GM21529 (cell line): ENCODE measurements around the gene TCF3.

Experiments
- ATAC-seq: cut with Tn5 transposase; IDR thresholded peaks from one replicate; pipeline ENCODE4 v1.9.1; 2021; ENCODE audit not compliant: unreplicated experiment

Gene TCF3

DNA sequence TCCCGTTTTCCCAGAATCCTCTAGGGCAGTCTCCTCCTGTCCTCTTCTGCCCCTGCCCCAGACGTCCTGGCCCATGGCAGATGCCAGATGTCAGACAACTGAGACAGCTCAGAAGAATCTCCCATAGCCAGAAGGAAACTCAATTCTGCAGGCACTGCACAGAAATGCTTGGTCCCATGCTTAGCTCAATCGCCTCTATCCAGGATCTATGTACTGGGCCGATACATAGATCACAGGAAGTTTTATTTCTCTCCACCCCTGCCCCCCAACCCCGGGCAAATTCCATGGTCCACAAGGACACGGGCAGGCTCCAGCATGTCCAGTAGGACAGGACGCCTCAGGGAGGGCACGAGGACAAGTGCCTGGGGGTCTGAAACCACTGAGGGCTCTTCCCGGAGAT, 64.5 kb downstream of the TCF3 start:
- no peak for ATAC-seq

DNA sequence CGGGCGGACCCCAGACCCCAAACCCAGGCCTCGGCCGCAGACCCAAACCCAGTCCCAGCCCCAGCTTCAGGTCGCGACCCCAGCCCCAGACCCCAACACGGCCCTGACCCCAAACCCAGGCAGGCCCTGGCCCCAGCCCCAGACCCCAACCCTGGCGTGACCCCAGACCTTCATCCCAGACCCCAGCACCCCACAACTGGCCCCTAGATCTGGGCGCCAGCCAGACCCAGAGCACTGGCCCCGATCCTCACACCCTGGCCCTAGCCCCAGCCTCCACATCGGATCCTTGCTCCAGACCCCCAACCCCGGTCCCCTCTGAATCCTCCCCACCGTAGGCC, 67.2 kb downstream of the TCF3 start:
- ATAC-seq, result no peak

DNA sequence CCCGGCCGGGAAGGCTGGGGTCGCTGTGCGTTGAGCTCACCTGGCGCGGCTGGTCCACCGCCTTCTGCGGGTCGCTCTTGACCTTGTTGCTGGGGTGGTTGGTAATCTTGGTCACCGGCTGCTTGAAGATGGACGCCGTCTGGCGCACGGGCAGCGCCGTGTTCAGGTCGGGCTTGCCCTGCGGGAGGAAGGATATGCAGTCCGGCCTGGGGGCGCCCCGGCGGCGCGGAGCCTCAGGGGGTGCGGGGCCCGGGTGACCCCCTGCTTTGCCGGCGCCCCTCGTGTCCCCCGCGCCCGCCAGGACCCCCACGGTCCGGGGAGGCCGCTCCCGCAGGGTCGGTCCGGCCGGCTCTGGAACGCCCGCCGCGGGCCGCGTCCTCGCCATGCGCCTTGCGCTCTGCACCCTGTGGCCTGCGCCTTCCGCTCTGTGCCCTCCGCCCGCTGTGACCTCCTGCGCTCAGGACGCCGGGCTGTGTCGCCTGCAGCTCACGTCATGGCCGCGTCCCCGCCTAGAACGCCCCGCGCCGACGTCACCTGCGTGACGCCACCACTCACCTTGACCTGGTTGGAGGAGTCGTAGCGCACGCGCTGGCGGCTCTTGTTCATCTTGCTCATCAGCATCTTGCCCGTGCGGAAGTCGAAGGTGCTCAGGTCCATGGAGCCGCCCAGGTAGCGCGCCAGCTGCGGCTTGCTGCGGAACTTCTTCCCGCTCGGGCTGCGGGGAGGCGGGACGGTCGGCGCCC, 67.7 kb downstream of the TCF3 start:
- no peak for ATAC-seq

DNA sequence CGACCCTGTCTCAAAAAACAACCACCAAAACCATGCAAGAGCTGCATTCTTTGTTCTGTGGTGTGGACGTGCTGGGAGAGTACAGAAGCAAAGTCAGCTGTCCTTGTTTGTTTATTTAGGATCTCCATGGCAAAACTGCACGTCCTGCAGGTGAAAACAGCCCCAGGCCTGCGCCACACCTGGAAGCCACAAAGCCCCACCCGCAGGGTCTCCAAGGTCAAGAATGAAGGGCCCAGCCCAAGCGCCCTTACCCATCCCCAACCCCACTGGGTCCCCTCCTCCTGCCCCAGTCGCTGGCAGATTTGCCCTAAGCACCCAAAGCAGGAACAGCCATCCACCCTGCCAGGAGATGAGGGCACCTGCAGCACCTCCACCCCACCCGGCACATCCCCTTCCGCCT, 70.2 kb downstream of the TCF3 start:
- no peak for ATAC-seq

DNA sequence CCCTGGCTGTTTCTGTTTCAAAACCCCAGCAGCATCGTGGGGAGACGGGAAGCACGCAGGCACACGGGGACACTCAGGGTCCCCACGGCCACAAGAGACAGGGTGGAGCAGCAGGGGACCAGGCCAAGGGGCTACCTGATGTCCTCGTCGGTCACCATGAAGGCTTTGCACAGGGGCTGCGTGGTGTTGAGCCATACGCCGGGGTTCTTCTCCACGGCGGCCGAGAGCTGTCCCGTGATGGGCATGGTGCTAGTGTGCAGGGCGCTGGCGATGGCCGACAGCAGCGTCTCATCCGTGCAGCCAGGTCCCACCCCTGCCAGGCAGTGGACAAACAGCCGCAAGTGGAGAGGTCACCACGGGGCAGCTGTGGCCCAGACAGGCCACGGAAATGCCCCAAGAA, 71.5 kb downstream of the TCF3 start:
- ATAC-seq, result no peak

DNA sequence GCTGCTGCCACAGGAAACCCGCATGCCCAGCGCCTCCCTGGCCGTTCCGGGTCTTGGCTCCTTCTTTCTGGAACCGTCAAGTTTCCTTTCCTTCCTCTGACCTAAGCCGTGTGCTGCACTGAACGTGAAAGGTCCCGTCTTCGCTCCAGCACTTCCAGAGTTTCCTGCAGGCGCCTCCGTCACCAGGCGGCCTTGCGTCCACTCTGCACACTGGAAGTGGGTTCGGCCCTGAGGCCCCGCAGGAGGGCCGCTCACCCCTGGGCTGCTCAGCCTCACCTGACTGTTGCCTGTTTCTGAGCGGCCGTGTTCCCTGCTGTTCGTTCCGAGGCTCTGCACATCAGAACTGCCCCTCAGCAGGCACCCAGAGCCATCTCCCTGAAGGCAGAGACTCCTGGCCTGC, 72.0 kb downstream of the TCF3 start:
- no peak for ATAC-seq

DNA sequence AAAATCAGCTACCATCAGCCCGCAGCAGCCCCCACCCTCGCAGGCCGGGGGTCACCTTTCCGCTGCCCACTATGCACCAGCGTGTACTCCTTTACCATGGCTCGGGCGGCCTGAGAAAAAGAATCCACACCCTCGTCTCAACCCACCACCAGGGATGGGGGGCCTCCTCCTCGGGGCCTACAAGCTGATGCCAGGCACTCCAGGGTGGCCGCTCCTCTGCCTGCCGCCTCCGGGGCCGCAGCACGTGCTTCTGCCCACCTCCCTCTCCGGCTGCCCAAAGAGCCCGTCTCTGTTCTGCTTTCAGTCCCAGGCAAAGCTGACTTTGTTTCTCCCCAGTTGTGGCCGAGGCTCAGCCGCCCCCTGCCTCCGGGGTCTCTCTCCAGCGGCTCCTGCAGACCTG, 73.2 kb downstream of the TCF3 start:
- no peak for ATAC-seq

DNA sequence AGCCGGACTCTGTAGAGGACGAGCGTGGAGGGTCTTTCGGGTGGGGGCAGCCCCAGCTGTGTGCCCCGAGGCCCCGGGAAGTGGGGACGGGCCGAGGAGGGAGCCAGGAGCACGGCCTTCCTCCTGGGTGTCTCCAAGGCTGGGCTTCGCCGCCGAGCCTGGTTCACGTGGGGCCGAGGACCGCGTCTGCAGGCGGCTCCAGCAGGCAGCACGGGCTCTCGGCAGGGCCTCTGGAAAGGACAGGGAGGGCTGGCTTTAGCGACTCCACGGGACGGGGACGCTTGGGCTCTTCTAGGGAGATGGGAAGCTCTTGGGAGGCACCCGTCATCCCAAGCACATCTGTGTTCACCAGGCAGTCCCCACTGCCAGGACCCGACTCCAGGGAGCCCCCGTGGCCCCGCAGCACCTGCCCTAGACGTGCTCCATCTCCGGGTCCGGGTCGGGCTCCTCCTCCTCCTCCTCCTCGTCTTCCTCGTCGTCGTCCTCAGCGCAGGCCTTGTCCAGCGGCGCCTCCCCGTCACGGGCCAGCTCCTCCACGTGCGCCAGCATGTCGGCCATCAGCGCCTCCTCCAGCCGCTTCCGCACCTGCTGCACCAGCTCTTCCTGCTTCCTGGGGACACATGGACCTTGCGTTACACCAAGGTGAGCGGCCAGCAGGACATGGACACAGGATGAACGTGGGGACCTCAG, 74.3 kb downstream of the TCF3 start:
- ATAC-seq, result no peak

DNA sequence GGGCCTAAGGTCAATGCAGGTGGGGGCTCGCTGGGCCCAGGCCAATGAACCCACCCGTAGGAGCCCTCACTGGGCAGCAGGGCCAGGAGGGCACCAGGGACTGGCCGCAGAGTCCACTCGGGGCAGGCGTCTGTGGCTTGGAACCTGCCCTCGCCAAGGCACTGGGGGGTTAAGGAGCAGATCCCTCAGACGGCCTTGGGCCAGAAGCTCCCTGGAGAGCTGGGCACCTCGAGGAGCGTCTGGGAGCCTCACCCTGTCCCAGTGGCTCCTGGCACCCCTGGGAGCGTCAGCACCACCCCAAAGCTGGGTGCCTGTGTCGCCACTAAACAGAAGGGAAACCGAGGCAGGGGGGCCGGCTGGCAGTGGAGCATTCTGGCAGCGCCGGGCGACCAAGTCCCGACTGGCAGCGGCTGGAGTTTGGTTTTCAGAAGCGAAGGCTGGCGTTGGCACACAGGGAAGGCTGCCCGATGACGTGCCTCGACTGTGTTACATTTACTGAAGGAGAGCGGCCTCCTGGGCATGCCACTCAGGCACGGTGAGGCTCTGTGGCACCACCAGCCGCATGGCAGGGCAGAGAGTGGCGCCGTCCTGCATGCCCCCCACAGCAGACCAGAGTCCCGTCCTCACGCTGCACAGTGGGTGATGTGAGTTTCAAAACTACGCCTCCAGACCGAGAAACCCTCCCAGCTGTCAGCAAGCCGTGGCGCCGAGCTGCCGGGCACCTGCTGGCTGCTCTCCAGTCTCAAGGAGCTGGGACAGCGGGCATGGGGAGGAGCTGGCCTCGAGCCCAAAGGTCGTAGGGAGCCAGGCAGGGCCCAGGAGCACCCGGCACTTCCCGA, 75.1 kb downstream of the TCF3 start:
- ATAC-seq, result no peak

DNA sequence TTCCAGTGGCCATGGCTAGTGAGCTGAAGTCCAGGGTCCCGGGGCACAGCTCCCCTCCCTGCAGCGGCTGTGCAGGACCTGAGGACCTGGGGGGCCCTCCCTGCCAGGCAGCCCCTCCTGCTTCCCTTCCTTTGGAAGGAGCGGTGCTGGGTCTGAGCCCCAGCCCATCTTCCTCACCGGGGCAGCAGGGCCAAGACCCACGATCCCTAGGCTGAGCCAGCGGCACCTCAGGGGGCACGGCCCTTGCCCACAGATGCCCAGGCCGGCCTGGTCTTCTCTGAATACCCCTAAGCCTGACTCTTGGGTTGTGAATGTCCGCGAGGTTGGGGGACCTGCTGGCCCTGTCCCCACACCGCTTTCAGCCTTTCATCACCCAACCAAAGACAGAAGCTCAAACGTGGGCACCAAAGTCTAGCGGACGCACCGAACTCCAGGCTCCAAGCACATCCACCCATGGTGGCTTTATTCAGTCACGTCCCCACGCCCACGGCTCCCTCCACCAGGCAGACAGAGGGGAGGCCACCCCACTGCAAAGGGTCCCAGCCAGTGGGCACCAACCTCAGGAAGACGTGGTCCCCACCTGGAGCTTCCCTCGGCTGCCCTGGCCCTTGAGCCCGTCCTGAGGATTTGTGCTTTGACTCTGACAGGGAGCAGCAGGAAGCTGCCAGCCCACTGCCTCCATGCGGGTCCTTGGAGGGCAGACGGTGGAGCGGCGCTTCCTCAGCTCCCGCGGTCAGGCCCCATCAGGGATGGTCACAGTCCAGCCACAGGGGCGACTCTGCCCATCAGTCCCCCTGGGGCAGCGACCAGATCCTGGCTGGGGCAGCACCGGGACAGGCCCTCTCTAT, 75.9 kb downstream of the TCF3 start:
- ATAC-seq, result no peak

DNA sequence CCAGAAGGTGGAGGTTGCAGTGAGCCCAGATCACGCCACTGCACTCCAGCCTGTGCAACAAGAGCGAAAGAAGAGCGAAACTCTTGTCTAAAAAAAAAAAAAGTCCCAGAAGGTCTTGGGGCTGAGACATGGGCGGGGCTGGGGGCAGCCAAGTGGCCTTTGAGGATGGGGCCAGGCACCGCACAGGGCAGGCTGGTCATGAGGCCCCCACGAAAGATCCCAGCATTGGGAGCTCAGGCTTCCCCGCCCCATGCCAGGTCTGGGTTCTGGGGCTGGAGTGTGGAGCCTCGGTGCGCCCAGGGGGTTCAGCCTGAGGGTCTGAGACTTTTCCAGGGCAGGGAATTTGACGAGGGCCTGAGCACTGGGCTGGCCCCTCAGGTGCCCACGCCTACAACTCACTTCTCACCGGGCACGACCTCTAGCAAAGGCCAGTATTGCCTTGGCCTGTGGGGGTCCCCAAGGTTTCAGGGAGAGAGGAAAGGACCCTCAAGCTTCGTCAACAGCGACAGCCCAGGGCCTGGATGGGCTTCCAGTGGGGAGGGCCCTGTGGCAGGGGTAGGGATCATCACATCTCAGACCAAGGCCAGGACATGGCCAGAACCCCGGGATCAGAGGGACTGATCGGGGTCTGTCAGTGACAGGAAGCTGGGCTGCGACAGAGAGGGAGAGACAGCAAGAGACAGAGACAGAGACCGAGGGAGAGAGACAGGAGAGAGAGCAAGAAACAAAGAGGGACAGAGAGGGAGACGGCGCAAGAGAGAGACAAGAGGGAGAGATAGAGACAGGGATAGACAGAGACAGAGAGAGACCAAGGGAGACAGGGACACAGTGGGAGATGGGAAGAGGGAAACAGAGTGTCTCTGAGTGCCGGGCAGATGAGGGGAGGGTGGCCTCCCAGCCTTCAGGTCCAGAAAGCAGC, 76.8 kb downstream of the TCF3 start:
- ATAC-seq, result no peak

DNA sequence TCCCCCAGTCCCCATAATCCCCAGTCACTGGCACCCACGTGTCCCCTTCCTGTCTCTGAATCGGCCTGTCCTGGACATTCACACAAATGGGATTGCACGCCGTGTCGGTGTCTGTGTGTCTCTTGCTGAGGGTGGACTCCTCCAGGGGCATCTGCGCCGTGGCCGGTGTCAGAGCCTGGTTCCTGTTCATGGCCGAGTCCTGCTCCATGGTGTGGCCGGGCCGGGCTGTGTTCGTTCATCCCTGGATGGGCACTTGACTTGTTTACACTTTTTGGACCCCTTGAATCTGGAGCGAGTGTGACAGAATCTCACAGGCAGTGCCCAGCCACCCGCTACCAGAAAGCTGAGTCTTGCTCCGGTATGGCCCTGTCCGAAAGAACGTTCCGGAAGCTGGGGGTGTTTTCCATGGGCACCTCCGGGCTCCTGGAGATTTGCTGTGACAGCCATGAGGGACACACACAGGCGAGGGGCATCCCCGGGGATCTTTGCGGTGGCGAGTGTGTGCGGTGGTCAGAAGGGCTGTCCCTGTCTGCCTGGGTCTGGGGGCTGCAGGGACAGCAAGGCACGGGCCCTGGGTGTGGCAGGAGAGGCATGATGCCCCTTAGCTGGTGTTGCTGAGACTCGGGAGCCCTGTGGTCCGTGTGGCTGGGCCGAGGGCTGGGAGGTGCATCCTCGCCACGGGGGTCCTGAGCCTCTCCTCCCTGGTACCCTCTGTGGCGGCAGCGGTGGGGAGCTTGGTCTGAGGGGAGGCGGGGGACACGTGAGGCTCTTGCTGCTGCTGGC, 77.9 kb downstream of the TCF3 start:
- ATAC-seq, result no peak

DNA sequence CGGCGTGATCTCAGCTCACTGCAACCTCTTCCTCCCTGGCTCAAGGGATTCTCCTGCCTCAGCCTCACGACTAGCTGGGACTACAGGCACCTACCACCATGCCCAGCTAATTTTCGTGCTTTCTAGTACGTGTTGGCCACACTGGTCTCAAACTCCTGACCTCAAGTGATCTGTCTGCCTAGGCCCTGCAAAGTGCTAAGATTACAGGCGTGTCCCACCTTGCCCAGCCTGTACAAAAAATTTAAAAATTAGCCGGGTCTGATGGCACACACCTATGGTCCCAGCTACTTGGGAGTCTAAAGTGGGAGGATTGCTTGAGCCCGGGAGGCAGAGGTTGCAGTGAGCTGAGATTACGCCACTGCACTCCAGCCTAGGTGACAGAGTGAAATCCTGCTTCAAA, 79.6 kb downstream of the TCF3 start:
- ATAC-seq, result no peak

DNA sequence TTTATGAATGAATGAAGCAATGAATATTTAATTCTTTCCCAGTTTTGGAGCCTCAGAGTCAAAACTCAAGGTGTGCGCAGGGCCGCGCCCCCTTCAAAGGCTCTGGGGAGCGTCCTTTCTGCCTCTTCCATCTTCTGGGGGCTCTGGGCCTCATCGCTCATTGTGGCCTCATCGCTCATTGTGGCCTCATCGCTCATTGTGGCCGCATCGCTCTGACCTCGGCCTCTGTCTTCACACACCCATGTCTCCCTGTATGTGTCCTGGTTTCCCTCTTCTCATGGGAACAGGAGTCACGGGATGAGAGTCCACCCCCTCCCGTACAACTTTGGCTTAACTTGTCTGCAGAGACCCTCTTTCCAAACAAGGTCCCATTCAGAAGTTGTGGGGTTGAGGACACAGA, 81.1 kb downstream of the TCF3 start:
- no peak for ATAC-seq

DNA sequence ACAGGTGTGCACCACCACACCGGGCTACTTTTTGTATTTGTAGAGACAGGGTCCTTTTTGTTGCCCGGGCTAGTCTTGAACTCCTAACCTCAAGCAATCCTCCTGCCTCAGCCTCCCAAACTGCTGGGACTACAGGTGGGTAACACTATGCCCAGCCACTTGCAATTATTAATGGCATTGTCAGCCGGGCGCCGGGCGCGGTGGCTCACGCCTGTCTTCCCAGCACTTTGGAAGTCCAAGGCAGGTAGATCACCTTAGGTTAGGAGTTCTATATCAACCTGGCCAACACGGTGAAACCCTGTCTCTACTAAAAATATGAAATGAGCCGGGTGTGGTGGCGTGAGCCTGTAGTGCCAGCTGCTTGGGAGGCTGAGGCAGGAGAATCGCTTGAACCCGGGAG, 81.6 kb downstream of the TCF3 start:
- ATAC-seq, result no peak

DNA sequence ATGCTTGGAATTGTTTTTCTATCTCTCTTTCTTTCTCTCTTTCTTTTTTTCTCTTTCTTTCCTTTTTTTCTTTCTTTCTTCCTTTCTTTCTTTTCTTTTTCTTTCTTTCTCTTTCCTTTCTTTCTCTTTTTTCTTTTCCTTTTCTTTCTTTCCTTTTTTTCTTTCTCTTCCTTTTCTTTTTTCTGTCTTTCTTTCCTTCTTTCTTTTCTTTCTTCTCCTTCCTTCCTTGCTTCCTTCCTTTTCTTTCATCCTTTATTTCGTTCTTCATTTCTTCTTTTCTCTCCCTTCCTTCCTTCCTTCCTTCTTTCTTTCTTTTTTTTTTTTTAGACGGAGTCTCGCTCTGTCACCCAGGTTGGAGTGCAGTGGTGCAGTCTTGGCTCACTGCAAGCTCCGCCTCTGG, 82.4 kb downstream of the TCF3 start:
- no peak for ATAC-seq

DNA sequence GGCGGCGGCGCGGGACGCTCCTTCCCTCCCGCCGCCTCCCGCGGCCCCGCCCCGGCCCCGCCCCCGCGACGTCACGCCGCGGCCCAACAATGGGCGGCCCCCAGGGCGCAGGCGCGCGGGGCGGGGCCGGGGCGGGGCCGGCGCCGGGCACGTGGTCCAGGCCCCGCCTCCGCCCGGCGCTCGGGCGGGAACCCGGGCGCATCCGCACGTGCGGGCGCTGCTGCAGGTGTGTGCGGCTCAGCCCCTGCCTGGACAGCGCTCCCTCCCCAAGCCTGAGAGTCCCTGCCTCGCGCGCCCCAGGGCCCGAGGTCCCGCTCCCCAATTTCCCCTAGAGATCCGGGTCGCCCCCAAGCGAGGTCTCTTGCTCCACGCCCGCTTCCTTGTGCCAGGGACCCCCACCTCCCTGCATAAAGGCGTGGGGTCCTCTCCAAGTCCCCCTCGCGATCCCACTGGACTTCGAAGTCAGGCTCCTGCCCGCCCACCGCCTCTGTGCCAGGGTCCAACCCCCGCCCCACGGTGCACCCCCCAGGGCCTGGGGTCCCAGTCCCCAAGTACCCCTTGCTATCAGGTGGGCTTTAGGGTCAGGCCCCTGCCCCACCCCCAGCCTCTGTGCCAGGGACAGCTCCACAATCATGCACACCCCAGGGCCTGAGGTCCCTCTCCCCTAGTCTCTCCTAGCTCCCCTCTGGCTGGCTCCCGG, 83.9 kb downstream of the TCF3 start, which contains the start of gene MEX3D:
Gene MEX3D, minus strand, starts transcription at position 6 of the 700 bp plus-strand sequence. CDS start 267 bp downstream, outside the sequence.
- peak; percentile 50 for ATAC-seq

DNA sequence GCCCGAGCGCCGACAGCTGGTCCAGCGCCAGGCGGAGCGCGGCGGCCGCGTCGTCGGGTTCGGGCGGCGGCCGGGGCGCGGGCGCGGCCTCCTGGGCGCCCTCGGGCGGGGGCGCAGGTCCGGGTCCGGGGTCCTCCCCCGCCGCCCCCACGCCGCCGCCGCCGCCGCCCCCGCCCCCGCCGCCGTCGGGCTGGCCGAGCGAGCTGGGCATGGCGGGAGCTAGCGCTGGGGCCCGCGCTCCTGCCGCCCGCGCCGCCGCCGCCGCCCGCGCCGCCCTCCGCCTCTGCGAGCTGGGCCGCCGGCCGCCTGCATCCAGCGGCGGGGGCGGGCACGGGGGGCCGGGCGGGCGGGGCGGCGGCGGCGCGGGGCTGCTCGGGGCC, 84.6 kb downstream of the TCF3 start:
- ATAC-seq, result no peak
